ENCODE results near the gene ABHD2.
"Not testable (repeated sequence)": the region's sequence is repeated elsewhere in the genome, so short reads cannot be mapped to it uniquely, and the experiment has no call there.

The ABHD2 gene

GRCh38 chr15:89243046-89243690 is 154.9 kb downstream of the ABHD2 start:
- no peak for DNase-seq

- DNase-seq = peak; percentile 39
Measured at GRCh38 chr15:89243691-89244573, 155.7 kb downstream of the ABHD2 start, which contains the start of gene FANCI. Gene FANCI, plus strand, starts transcription at chr15:89243979. Its CDS starts 3,669 bp downstream, at chr15:89247648.

- DNase-seq = no peak
Measured at GRCh38 chr15:89244574-89244903, 156.3 kb downstream of the ABHD2 start.

- no peak for DNase-seq
Measured at GRCh38 chr15:89247446-89247845, 159.2 kb downstream of the ABHD2 start.

- no peak for DNase-seq
Measured at GRCh38 chr15:89248584-89248983, 160.3 kb downstream of the ABHD2 start.

GRCh38 chr15:89250142-89250541 is 161.9 kb downstream of the ABHD2 start:
- not testable (repeated sequence) for DNase-seq
